GM12875 (cell line): ENCODE data around the gene HOXA6.

ENCODE experiments used
- H3K4me3 ChIP-seq: one replicate; pipeline ENCODE4 v1.5.1; 2011; ENCODE audit warnings: low read depth, low read length, control low read depth
- TF ChIP-seq, protein P1 (sequence below): IDR thresholded peaks from 2 replicates; pipeline ENCODE4 v1.5.1; 2011; ENCODE audit warnings: low read depth, mild to moderate bottlenecking, control low read depth, inconsistent platforms, low read length, moderate library complexity, borderline replicate concordance; ENCODE audit not compliant: insufficient read depth

The HOXA6 gene

DNA sequence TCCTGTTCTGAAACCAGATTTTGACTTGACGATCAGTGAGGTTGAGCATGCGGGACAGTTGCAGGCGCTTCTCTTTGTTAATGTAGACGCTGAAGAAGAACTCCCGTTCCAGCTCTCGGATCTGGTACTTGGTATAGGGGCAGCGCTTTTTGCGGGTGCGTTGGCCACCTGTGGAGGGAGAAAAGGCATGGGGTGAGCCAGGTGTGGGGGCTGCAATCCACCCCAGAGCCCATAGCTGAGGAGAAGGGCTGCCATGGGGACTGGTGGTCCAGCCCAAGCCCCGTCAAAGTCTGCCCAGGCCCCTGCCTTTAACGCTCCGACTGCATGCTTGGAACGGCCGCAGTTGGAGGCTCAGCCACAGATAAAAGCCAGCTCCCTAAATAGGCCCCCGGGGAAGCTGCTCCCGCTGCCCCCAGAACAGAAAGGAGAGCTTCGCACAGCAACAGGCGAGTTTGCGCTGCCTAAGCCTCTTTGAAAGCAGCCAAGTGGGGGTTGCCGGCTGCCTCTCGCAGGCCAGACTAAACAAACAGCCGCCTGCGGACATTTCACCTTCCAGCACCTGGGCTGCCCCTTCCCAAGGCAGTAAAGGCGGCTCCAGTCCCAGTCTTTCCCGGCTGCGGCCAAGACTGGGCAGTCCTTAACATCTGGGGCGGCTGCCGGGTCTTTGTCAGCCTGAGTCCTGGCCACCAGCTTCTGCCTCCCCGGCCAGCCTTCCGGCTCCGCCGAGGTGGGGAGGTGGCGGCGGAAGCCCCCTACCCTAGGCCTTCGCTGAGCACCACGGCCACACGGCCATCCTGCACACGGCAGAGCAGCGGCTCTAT lies 35.5 kb upstream of the HOXA6 start:
- no peak overlapping the region for H3K4me3 ChIP-seq
- TF ChIP-seq, protein P1, sequence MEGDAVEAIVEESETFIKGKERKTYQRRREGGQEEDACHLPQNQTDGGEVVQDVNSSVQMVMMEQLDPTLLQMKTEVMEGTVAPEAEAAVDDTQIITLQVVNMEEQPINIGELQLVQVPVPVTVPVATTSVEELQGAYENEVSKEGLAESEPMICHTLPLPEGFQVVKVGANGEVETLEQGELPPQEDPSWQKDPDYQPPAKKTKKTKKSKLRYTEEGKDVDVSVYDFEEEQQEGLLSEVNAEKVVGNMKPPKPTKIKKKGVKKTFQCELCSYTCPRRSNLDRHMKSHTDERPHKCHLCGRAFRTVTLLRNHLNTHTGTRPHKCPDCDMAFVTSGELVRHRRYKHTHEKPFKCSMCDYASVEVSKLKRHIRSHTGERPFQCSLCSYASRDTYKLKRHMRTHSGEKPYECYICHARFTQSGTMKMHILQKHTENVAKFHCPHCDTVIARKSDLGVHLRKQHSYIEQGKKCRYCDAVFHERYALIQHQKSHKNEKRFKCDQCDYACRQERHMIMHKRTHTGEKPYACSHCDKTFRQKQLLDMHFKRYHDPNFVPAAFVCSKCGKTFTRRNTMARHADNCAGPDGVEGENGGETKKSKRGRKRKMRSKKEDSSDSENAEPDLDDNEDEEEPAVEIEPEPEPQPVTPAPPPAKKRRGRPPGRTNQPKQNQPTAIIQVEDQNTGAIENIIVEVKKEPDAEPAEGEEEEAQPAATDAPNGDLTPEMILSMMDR, result no peak

GRCh38 chr7:27182285-27182841 lies 34.8 kb upstream of the HOXA6 start:
- TF ChIP-seq, protein P1, result no peak
- no peak overlapping the region for H3K4me3 ChIP-seq

- H3K4me3 ChIP-seq, result no peak overlapping the region
- TF ChIP-seq, protein P1, result no peak
Measured at GRCh38 chr7:27181795-27182275, 34.3 kb upstream of the HOXA6 start.

- TF ChIP-seq, protein P1, result no peak
- H3K4me3 ChIP-seq, result no peak overlapping the region
Measured at GRCh38 chr7:27180431-27181420, 33.2 kb upstream of the HOXA6 start.

DNA sequence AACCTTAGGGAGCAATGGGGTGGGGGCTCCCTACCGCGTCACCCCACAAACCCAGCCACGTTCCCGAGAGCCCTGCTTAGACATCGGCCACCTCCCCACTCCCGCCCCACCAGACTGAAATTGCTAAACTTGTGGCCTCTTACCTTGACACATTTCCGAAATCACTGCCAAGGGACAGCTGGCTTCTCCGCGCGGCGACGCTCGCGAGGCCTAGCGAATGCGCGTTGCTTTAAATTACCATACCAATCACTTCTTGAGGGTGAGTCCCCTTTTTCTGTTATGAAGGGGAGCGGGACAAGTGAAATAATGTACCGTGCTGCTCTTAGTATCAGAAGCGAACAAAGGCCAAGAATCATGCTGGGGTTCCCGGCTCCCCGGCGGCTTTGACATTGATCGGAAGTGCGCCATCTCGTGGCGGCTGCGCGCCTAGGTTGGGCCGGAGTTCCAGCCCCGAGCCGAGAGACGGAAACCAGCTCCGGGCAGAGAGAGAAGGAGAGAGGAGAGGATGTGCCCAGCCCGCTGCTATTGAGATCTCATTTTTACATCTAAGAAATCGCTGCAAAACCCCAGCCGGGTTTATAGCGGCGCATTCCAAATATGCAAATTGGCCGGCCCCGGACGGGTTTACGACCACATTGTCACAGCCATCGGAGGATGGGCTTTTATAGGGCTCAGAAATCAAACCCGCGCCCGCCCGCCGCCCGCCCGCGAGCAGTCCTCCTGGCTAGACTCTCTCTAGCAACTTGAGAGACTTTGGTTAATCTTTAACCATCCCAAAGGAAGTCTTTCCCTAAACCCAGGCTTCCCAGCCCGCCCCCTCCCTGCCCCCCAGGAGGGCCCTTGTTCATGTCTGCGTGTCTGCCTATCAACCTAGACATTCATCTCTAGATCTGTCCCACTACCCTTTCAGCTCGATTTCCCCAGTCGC lies 32.2 kb upstream of the HOXA6 start:
- no peak overlapping the region for H3K4me3 ChIP-seq
- TF ChIP-seq, protein P1, result peak; percentile 75

DNA sequence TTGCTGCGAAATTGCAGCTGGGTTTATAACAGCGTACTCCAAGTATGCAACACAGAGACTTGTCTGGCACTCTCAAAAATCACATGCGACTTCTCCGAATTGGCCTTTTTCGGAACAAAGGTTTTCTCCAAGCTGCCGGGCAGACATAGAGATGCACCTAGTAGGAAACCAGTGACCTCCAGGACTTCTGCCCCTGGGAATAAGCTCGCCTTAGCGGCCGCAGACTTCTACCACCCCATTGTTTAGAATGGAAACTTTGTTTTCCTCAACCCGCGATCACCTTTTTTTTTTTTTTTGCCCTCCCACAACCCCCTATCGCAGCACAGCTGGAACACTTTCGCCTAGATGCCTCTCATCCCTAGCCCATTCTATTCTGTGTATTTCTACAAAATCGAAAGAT lies 31.5 kb upstream of the HOXA6 start:
- TF ChIP-seq, protein P1, result no peak
- no peak overlapping the region for H3K4me3 ChIP-seq
